GM12892 (cell line): ENCODE measurements around the gene DROSHA.

ENCODE experiments used
- POLR2A ChIP-seq: IDR thresholded peaks from 2 replicates; pipeline ENCODE4 v1.6.1; 2011; ENCODE audit warnings: low read depth, low read length, control low read depth
- POLR2AphosphoS5 ChIP-seq: IDR thresholded peaks from 2 replicates; pipeline ENCODE4 v1.6.1; 2011; ENCODE audit warnings: low read depth, low read length, control low read depth

- no peak for TF ChIP-seq POLR2A
- TF ChIP-seq POLR2AphosphoS5 = no peak
Measured at GRCh38 chr5:31357038-31357437, 174.9 kb downstream of the DROSHA start.
